HG03025 (cell line): ENCODE data around the gene OVOL1.

Experiments used
- ATAC-seq: cut with Tn5 transposase; IDR thresholded peaks from one replicate; pipeline ENCODE4 v1.9.1; 2021; ENCODE audit warnings: mild to moderate bottlenecking, moderate library complexity; ENCODE audit not compliant: unreplicated experiment, low FRiP score

Gene OVOL1

DNA sequence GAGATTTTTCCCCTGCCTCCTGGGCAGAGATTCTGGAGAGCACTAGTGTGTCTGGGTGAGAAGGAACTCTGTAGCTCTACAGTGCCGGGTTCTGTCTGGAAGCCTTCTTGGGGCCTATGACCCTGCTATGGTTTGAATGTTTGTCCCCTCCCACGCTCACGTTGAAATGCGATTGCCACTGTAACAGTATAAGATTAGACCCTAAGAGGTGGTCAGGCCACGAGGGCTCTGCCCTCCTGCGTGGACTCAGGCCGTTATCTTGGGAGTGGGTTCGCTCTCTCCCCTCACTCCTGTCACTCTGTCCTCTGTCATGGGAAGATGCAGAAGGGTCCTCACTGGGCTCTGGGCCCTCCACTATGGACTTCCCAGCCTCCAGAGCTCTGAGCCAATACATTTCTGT, 9.6 kb upstream of the OVOL1 start:
- ATAC-seq, result no peak

- ATAC-seq, result no peak
Measured at GRCh38 chr11:65777821-65778361, 9.0 kb upstream of the OVOL1 start.

DNA sequence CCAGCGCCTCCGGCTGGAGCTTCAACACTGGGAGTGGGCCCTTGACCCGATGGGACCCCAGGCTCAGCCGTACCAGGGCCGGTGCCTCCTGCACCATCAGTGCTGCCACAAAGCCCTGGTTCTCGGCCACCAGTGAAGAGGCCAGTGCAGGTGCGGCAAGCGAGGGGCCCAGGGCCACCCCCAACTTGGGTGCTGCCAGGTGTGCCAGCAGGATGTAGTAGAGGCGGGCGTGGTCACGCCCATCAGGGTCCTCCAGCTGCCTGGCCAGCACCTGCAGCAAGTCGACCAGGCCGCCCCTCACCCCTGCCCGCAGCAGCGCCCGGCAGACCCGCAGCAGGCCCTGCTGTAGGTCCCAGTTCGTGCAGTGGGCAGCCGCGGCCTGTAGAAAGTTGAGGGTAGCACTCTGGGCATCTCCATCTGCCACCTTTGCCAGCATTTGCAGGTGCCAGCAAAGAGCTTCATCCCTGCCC, 8.4 kb upstream of the OVOL1 start:
- ATAC-seq, result no peak

DNA sequence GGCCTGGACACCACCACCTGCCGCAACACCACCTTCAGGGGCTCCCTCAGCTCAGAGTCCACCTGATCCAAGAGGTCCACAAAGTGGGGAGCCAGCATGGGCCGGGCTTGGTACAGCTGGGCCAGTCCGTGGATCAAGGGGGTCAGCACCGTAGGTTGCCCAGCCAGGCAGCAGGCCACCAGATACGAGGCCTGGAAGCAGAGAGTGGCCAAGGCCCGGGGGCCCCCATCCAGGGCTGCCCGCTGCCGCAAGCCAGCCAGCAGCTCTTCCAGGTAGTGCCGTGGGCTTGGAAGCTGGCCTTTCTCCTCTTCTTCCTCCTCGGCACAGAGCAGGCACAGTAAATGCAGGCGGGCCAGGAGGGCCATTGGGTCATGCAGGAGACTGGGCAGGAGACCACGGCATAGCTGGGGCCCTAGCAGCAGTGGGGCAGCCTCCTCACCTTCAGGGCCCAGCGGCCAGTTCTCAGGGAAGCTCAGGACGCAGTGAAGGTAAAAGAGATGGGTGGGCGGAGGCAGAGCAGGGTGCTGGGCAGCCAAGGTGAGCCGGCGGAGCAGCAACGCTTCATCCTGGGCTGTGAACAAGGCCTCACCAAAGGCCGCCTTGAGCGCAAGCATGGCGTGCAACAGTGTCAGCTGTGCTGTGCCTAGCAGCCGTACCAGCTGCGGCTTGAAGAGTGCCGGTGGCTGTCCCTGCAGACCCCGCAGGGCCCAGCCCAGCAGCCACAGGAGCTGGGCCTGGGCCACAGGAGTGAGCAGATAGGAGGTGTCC, 7.8 kb upstream of the OVOL1 start:
- ATAC-seq, result no peak

DNA sequence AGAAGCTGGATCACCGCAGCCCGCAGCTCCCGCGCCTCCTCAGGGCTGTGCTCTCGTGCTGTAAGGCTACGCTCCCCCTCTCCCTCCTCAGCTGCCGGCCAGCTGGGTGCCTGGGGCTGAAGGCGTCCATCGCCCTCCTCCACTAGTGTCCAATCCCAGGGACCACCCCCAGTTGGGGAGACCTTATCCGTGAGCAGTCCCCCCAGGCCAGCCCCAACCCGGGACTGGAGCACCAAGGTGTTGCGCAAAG, 7.3 kb upstream of the OVOL1 start:
- ATAC-seq, result no peak

DNA sequence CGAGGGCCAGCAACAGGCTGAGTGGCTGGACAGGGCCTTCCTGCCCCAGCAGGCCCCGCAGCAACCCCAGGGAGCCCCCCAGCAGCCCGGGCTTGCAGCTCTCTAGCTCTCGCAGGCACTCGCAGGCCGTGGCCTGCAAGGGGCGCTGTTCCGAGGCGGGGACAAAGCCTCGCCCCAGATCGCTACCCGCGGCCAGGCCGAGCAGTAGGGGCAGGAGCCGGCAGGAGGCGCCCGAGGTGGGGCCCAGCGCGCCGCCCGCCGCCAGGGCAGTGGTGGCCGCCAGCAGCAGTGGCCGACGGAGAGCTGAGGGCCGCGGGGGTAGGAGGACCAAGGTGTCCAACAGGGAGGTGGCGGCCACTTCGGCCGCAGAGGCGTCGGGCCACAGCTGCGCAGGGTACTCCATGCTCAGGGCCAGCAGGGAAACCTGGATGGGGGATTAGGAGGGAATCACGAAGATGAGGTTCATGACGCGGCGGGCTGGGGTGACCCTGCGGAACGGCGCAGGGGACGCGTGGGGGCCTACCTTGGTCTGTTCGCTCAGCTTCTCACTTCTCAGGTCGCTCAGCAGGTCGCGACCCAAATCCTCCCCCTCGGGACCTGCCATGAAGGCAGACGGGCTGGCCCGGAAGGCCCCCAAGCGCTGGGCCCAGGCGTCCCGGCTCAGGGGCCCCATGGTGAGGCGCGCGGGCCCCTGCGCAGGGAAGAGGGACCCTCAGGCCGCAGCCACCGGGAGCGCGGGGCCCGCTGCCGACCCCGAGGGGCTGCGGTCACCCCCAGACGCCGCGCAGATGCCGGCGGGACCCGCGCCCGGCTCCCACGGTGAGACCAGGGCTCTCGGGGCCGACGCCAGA, 6.7 kb upstream of the OVOL1 start:
- ATAC-seq, result peak; percentile 56

DNA sequence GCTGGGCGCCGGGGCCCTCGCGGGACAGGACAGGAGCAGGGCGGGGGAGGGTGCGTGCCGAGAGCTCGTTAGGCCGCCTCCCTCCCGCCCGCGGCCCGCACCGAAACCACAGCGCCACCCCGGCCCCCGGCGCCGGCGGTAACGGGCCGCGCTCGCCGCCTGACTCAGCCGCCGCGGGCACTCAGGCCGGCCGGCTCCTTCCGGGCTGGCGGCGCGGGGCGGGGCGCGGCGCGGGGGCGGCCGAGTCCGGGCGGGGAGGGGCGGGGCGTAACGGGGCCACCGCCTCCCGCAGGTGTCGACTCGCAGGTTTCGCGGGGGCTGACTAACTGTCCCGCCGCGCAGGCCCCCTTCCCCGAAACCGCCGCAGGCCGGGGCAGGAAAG, 6.1 kb upstream of the OVOL1 start, which contains the start of gene AP5B1:
AP5B1 (minus strand) TSS at position 207 of the 382 bp plus-strand sequence. CDS start 385 bp downstream, outside the sequence.
- peak; percentile 51 for ATAC-seq

GRCh38 chr11:65781152-65781961, 5.5 kb upstream of the OVOL1 start:
- ATAC-seq, result peak; percentile 35

DNA sequence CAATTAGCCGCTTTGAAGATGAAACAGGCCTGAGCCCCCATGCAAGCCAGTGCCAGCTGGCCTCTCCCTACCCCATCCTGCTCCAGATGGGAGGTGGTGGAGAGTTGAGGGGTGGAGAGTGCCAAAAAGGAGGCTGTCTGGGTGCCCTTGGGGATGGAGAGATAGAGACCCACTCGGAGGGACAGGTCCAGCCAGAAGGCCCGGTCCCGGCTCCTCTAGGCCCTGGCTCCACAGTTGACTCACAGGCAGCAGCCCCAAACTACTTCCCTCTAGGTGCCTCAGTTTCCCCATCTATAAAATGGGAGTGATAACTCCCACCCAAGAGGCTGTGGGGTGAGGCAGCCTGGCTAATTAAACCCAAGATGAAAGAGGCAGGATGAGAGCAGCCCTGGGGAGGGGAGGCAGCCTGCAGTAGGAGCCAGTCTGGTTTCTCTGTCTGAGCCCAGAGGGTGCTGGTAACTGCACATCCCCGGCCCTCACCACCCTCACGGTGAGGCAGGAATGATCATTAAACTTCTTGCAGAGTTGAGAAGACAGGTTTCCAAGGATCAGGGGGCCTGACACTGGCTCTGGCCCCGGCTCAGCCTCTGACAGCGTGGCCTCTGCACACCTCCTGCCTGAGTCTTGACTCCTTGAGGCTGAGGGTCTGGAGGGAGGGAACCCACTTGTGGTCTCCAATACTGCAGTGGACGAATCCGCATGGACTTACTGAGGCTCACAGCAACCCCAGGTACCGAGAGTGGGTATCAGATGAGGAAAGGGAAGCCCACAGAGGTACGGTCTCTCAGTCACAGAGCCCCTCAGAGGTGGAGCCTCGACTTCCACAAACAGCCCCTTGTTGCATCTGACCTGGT, 4.7 kb upstream of the OVOL1 start:
- no peak for ATAC-seq

DNA sequence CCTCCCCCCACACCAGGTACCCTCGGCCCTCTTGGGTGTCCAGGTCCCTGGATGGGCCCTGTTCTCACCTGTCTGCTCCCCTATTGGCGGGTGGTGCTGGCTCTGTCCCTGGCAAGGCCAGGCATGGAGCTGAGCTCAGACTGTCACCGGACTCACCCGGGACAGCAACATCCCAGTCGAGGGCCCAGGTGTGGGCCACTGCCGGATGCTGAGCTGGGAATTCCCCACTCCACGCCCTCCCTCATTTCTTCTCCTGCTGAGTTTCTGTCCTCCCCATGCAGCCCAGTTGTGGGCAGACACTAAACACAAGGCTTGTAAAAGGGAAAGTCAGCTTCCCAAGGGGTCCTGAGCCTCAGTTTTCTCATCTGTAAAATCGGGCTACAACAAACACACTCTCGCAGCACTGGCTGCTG, 4.0 kb upstream of the OVOL1 start:
- no peak for ATAC-seq

- ATAC-seq, result no peak
Measured at GRCh38 chr11:65785319-65786007, 1.4 kb upstream of the OVOL1 start.

- ATAC-seq, result no peak
Measured at GRCh38 chr11:65786008-65786785, 666 bp upstream of the OVOL1 start.

DNA sequence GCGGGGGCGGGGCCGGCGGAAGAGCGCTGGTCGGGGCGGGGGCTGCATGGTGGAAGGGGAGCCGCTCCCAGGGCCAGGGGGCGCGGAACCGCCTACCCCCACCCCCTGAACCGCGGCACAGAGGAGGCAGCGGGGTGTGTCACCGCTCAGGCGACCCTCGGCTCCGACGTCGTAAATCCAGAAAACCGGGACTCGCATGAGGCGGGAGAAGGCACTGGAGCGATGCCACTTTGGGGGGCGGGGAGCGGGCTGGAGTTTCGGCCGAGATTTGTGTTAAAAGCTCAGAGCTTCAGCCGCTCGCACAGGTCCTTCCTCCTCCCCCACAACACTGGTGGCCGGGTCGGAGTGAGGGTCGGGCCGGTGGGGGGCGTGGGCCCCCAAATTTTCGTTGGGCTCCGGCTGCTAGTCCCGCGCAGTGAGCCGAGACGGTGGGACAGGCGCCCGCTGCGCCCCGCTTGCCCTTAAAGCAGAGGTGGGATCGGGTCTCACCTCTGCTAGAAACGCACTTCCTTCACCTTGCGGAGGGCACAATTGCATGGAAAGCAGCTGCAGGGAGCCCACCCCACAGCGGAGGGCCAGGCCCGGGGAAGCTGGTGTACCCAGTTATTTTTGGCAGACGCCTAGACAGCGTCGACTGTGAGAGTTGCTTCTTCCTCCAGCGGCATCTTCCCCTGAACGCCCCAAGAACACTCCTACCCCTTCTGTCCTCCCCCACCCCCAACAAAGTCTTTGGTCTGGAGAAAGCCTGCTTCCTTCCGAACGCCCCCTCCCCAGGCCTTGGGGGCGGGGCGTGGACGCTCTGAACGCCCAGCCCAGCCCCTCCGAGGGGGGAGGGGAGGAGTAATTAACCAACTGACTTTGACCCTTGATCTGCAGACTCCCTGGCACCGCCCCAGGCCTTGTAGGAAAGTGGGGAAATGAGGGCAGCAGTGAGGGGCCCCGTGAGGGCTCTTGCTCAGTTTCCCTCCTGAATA, 1.1 kb downstream of the OVOL1 start:
- ATAC-seq, result no peak

DNA sequence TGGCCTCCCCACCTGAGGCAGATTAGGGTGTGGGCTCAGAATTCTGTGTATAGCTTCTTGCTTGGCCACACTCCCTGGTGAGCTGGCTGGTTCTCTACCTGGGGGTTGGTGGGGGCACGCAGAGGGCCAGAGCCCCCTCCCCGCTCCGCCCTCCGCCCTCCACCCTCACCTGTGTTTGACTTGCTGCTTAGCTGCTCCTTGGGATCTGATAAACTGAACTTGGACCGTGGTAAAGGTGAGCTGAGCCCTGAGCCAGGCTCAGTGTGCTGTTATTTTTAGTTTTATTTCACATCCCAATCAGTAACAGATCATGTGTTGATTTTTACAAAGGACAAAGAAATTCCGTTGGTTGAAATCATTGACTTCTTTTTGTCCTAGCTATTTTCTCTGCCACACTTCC, 2.0 kb downstream of the OVOL1 start:
- no peak for ATAC-seq

DNA sequence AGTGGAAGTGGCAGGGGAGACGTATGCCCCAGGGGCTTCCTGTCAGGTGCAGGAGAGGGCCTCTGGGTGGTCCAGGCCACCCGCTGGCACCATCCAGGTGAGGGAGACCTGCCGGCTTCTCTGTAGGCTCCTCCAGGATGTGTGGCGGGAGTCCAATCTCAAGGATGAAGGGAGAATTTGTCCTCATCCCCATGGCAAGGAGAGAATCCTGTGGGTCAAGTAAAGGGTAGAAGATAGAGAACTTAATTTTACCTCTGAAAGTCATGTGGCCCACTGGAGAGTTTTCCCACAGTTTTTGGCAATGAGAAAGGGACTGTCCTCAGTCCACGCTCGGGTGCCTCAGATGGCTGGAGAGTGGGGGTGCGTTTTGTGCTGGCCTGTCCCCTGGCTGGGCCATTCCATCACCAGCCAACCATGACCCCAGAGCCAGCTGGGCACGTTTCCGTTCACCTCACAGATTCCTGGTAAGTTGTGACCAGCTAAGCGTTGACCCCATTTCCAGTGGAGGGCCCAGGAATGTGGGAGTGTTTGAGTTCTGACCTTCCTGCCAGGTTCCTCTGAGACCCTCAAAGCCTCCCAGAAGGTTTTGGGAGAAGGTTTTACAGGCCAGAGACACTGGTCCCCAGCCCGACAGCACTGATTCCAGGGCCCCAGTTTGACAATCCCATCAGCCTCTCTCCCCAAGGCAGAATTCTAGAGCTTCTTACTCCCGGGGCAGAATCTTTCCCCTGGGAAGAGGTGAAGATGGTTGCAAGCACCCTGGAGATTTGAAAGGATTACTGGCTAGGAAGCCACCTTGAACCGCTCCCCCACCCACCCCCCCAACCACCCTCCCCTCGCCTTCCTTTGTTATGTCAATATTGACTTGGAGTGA, 2.6 kb downstream of the OVOL1 start:
- ATAC-seq, result no peak

DNA sequence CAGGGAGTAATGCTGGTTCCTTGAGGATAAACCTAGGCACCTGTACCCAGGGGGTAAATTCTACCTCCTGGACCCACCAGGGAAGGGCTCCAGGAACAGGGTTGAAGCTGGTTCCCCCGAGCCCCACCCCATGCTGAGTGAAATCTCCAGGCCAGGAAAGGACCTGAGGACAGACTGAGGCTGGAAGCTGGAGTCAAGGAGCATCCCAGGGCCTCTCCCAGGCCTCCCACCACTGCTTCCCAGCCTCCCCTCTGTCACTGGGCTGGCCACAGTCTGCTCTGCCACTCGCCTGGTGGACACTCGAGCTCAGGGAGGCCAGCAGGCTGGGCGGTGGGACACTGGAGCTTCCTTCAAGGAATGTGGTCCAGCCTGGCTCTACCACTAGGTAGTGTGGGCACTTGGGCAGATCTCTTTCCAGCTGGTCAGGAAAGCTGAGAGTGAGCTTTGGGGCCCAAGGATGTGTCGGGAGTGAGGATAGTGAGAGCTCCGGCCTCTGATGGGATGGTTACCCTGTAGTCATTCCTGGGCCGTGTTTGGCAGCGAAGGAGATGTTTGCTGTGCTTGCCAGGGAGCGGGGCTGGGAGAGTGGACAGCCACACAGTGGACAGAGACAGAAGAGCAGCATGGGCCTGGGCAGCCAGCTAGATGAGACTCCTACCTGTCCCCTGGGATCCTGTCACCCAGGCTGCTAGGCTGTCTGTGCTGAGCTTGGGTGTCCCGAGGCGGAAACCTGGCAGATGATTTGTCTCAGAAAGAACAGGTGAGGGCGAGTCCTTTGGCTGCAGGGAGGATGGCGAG, 3.4 kb downstream of the OVOL1 start:
- no peak for ATAC-seq
